Amygdala (tissue), 56 donors: ENCODE measurements around the gene CEP170.
"Not testable (repeated sequence)": the region's sequence is repeated elsewhere in the genome, so short reads cannot be mapped to it uniquely, and the experiment has no call there.

Source experiments
- DNase-seq, 56 donors: peaks; one replicate each; lab custom pipeline; 2025; lab: John Stamatoyannopoulos, UW

Gene CEP170

GRCh38 chr1:243236604-243237252, 18.4 kb downstream of the CEP170 start:
- DNase-seq = no peak

- DNase-seq = no peak
Observed at GRCh38 chr1:243234978-243235647, 20.0 kb downstream of the CEP170 start.

- no peak for DNase-seq
Observed at GRCh38 chr1:243233908-243234307, 21.2 kb downstream of the CEP170 start.

- no peak for DNase-seq
Observed at GRCh38 chr1:243230914-243231313, 24.2 kb downstream of the CEP170 start.

- no peak for DNase-seq
Observed at GRCh38 chr1:243229526-243229925, 25.6 kb downstream of the CEP170 start.

- DNase-seq = no peak
Observed at GRCh38 chr1:243227622-243228021, 27.5 kb downstream of the CEP170 start.

- no peak for DNase-seq
Observed at GRCh38 chr1:243218059-243218458, 37.0 kb downstream of the CEP170 start.

GRCh38 chr1:243217349-243217748, 37.7 kb downstream of the CEP170 start:
- DNase-seq = no peak

GRCh38 chr1:243216741-243217140, 38.3 kb downstream of the CEP170 start:
- DNase-seq = no peak

- not testable (repeated sequence) for DNase-seq
Observed at GRCh38 chr1:243215276-243215875, 39.7 kb downstream of the CEP170 start.

- no peak for DNase-seq
Observed at GRCh38 chr1:243213045-243213787, 41.9 kb downstream of the CEP170 start.

GRCh38 chr1:243211984-243212383, 43.1 kb downstream of the CEP170 start:
- DNase-seq = not testable (repeated sequence)

- not testable (repeated sequence) for DNase-seq
Observed at GRCh38 chr1:243205026-243205501, 50.0 kb downstream of the CEP170 start.

GRCh38 chr1:243204336-243204735, 50.7 kb downstream of the CEP170 start:
- not testable (repeated sequence) for DNase-seq

- not testable (repeated sequence) for DNase-seq
Observed at GRCh38 chr1:243203196-243203595, 51.9 kb downstream of the CEP170 start.

- DNase-seq = not testable (repeated sequence)
Observed at GRCh38 chr1:243201316-243201715, 53.8 kb downstream of the CEP170 start.

- not testable (repeated sequence) for DNase-seq
Observed at GRCh38 chr1:243197524-243197923, 57.6 kb downstream of the CEP170 start.

- DNase-seq = not testable (repeated sequence)
Observed at GRCh38 chr1:243193330-243193729, 61.8 kb downstream of the CEP170 start.

GRCh38 chr1:243186201-243186995, 68.7 kb downstream of the CEP170 start:
- peak in 3 of 56 donors; percentile 1 to 9 (median 2) for DNase-seq

GRCh38 chr1:243184787-243185186, 70.3 kb downstream of the CEP170 start:
- DNase-seq = not testable (repeated sequence)
